Measurements from ENCODE around the gene RPS6KA3.
"Not testable (repeated sequence)": the region's sequence is repeated elsewhere in the genome, so short reads cannot be mapped to it uniquely, and the experiment has no call there.

RPS6KA3 gene

DNA sequence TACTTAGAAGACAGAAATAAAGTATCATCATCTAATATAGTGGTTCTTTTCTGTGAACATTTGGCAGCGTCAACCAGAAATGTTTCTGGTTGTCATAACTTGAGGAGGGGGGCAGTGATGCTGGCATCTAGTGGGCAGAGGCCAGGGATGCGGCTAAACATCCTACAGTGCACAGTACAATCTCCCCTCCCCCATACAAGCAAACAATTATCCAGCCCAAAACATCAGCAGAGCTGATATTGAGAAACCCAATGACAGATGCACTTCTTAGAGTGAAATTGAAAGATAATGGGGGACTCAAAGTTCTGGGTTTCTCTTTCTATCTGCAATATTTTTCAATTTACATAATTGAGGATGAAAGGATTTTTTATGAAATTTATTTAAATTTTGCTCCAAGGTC, 123.1 kb downstream of the RPS6KA3 start:
- Histone ChIP-seq H3K4me1 (ENCODE audit: insufficient read depth, low read length) (no peaks in the 10 kb centered on the region; the same call in 1 of the 2 replicates), H3K9me3 (ENCODE audit: insufficient read depth, low read depth, low read length) (no peaks in the 10 kb centered on the region), H3K36me3 (ENCODE audit: insufficient read depth, low read length) (peaks cover 20% of the 10 kb centered on the region), H3K4me3 (ENCODE audit: low read length) (no peak overlapping the region), H3K27me3 (ENCODE audit: insufficient read depth, low read length) (no peaks in the 10 kb centered on the region), H3K9ac (ENCODE audit: low read depth, low read length) (no peak overlapping the region), H3K27ac (ENCODE audit: low read depth, low read length) (no peak overlapping the region)
- WGBS: no CpG with 5 or more reads among the region's 2 CpGs

DNA sequence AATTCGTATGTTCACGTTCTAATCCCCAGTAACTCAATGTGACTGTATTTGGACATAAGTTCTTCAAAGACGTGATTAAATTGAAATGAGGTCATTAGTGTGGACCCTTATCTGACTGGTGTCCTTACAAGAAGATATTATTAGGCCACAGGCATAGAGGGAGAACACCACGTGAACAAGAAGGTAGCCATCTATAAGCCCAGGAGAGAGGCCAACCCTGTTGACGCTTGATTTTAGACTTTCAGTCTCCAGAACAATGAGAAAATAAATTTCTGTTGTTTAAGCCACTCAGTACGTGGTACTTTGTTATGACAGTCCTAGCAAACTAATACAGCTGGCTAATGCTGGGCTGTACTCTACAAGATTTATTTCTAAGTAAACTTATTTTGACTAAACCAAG, 123.6 kb downstream of the RPS6KA3 start:
- no peak overlapping the region for H3K9ac ChIP-seq (ENCODE audit: low read depth, low read length)
- H3K9me3 ChIP-seq (ENCODE audit: insufficient read depth, low read depth, low read length): no peaks in the 10 kb centered on the region
- no peaks in the 10 kb centered on the region for H3K27me3 ChIP-seq (ENCODE audit: insufficient read depth, low read length)
- no peak overlapping the region for H3K27ac ChIP-seq (ENCODE audit: low read depth, low read length)
- no peaks in the 10 kb centered on the region; the same call in 1 of the 2 replicates for H3K4me1 ChIP-seq (ENCODE audit: insufficient read depth, low read length)
- H3K36me3 ChIP-seq (ENCODE audit: insufficient read depth, low read length): peaks cover 24% of the 10 kb centered on the region
- no peak overlapping the region for H3K4me3 ChIP-seq (ENCODE audit: low read length)
- whole genome bisulfite sequencing: 94% methylated on average over 6 of the region's 6 CpGs

GRCh38 chrX:20141281-20142220, 125.2 kb downstream of the RPS6KA3 start, which contains the start of gene EIF1AX:
Gene EIF1AX (minus strand): TSS chrX:20141838. CDS start chrX:20141640, 198 bp downstream.
- under 1% methylated on average over 64 of the region's 82 CpGs for WGBS

GRCh38 chrX:20140420-20140819, 126.3 kb downstream of the RPS6KA3 start:
- Histone ChIP-seq H3K9me3 (ENCODE audit: insufficient read depth, low read depth, low read length) (no peaks in the 10 kb centered on the region), H3K27me3 (ENCODE audit: insufficient read depth, low read length) (no peaks in the 10 kb centered on the region), H3K36me3 (ENCODE audit: insufficient read depth, low read length) (peaks cover 47% of the 10 kb centered on the region), H3K4me3 (ENCODE audit: low read length) (peak overlapping the region; percentile 94), H3K27ac (ENCODE audit: low read depth, low read length) (no peak overlapping the region), H3K9ac (ENCODE audit: low read depth, low read length) (peak overlapping the region; percentile 95), H3K4me1 (ENCODE audit: insufficient read depth, low read length) (no peaks in the 10 kb centered on the region; the same call in 1 of the 2 replicates)
- 20% methylated on average over 1 of the region's 3 CpGs for WGBS

More at GRCh38 chrX:20141281-20142220, 125.2 kb downstream of the RPS6KA3 start, which contains the start of gene EIF1AX:
- Histone ChIP-seq H3K9ac (ENCODE audit: low read depth, low read length) (peak within 1 kb of the TSS; percentile 95), H3K4me3 (ENCODE audit: low read length) (peak within 1 kb of the TSS; percentile 94), H3K4me1 (ENCODE audit: insufficient read depth, low read length) (no peaks in the 10 kb centered on the region; the same call in 1 of the 2 replicates), H3K9me3 (ENCODE audit: insufficient read depth, low read depth, low read length) (no peaks in the 10 kb centered on the region), H3K36me3 (ENCODE audit: insufficient read depth, low read length) (peaks cover 36% of the 10 kb centered on the region), H3K27ac (ENCODE audit: low read depth, low read length) (peak within 1 kb of the TSS; percentile 76), H3K27me3 (ENCODE audit: insufficient read depth, low read length) (no peaks in the 10 kb centered on the region)

DNA sequence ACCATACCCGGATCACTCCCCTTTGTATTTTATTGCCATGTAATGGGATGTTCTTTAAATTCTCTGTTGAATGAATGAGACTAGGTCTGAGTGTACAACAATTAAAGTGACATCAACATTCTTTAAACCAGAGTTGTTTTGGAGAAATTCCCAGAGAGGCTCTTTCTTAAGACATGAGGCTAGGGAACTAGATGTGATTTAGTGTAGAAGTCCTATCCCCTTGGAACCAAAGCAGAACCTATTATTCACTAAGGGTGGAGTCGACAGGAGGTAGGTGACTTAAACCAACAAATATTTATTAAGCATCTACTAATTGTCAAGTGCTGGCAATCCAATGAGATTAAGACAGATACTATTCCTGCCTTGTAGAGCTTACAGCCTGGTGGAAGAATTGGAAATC, 126.7 kb downstream of the RPS6KA3 start:
- Histone ChIP-seq H3K27ac (ENCODE audit: low read depth, low read length) (no peak overlapping the region), H3K27me3 (ENCODE audit: insufficient read depth, low read length) (no peaks in the 10 kb centered on the region), H3K9me3 (ENCODE audit: insufficient read depth, low read depth, low read length) (no peaks in the 10 kb centered on the region), H3K9ac (ENCODE audit: low read depth, low read length) (no peak overlapping the region), H3K4me1 (ENCODE audit: insufficient read depth, low read length) (no peaks in the 10 kb centered on the region; the same call in 1 of the 2 replicates), H3K36me3 (ENCODE audit: insufficient read depth, low read length) (peaks cover 52% of the 10 kb centered on the region), H3K4me3 (ENCODE audit: low read length) (peak overlapping the region; percentile 94)
- no CpG with 5 or more reads among the region's 2 CpGs for WGBS

DNA sequence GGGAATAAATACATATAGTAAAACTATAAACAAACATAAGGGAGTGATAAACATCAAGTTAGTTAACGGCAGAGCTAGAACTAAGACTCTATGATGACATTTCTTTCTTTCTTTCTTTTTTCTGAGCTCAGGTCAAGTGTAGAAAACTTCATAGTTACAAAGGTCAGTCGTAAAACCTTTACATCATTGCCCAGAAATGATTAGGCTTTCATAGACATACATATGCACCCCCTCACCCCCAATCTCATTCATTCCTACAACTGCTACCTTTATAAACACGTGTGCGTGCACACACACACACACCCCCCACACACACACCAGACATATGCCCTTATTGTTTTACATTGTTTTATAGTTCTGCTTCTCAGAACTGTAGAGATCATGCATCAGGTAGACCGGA, 130.8 kb downstream of the RPS6KA3 start:
- Histone ChIP-seq H3K4me3 (ENCODE audit: low read length) (no peak overlapping the region), H3K36me3 (ENCODE audit: insufficient read depth, low read length) (peaks cover 89% of the 10 kb centered on the region)

GRCh38 chrX:20132666-20133065, 134.0 kb downstream of the RPS6KA3 start:
- 94% methylated on average over 1 of the region's 1 CpG for WGBS
- no peak overlapping the region for H3K4me3 ChIP-seq (ENCODE audit: low read length)
- H3K9me3 ChIP-seq (ENCODE audit: insufficient read depth, low read depth, low read length): no peaks in the 10 kb centered on the region
- no peak overlapping the region for H3K27ac ChIP-seq (ENCODE audit: low read depth, low read length)
- H3K36me3 ChIP-seq (ENCODE audit: insufficient read depth, low read length): peaks cover 88% of the 10 kb centered on the region
- H3K27me3 ChIP-seq (ENCODE audit: insufficient read depth, low read length): no peaks in the 10 kb centered on the region
- H3K9ac ChIP-seq (ENCODE audit: low read depth, low read length): no peak overlapping the region
- no peaks in the 10 kb centered on the region for H3K4me1 ChIP-seq (ENCODE audit: insufficient read depth, low read length)

More for the DNA sequence above, 130.8 kb downstream of the RPS6KA3 start:
- H3K9me3 ChIP-seq (ENCODE audit: insufficient read depth, low read depth, low read length): no peaks in the 10 kb centered on the region
- no peaks in the 10 kb centered on the region for H3K27me3 ChIP-seq (ENCODE audit: insufficient read depth, low read length)
- no peaks in the 10 kb centered on the region; the same call in 1 of the 2 replicates for H3K4me1 ChIP-seq (ENCODE audit: insufficient read depth, low read length)
- H3K27ac ChIP-seq (ENCODE audit: low read depth, low read length): no peak overlapping the region
- H3K9ac ChIP-seq (ENCODE audit: low read depth, low read length): no peak overlapping the region
- WGBS: 98% methylated on average over 4 of the region's 5 CpGs

DNA sequence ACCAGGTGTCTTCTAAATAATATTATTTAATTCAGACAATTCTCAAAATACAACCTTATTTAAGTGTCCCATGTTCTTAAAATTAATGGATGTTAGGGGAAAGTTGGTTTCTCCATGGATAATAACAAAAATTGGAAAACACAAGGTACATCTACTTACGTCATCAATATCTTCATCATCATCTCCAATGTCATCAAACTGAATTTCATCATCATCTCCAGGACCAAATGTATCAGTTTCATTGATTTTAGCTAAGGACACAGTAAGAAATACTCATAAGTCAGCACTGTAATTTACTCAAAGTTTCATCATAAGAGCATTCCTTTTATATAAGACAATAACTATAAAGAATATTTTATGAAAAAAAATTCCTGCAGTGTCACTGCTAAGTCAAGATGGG, 136.4 kb downstream of the RPS6KA3 start:
- Histone ChIP-seq H3K36me3 (ENCODE audit: insufficient read depth, low read length) (peaks cover 70% of the 10 kb centered on the region), H3K27ac (ENCODE audit: low read depth, low read length) (no peak overlapping the region)
- WGBS: 75% methylated on average over 1 of the region's 1 CpG

GRCh38 chrX:20129547-20129946, 137.2 kb downstream of the RPS6KA3 start:
- no peaks in the 10 kb centered on the region for H3K9me3 ChIP-seq (ENCODE audit: insufficient read depth, low read depth, low read length)
- no peaks in the 10 kb centered on the region for H3K27me3 ChIP-seq (ENCODE audit: insufficient read depth, low read length)
- no peak overlapping the region for H3K9ac ChIP-seq (ENCODE audit: low read depth, low read length)
- peaks cover 64% of the 10 kb centered on the region for H3K36me3 ChIP-seq (ENCODE audit: insufficient read depth, low read length)
- no peaks in the 10 kb centered on the region for H3K4me1 ChIP-seq (ENCODE audit: insufficient read depth, low read length)
- WGBS: 100% methylated on average over 1 of the region's 1 CpG
- no peak overlapping the region for H3K4me3 ChIP-seq (ENCODE audit: low read length)
- no peak overlapping the region for H3K27ac ChIP-seq (ENCODE audit: low read depth, low read length)

More for the DNA sequence above, 136.4 kb downstream of the RPS6KA3 start:
- H3K9ac ChIP-seq (ENCODE audit: low read depth, low read length): no peak overlapping the region
- no peak overlapping the region for H3K4me3 ChIP-seq (ENCODE audit: low read length)
- H3K4me1 ChIP-seq (ENCODE audit: insufficient read depth, low read length): no peaks in the 10 kb centered on the region
- no peaks in the 10 kb centered on the region for H3K9me3 ChIP-seq (ENCODE audit: insufficient read depth, low read depth, low read length)
- H3K27me3 ChIP-seq (ENCODE audit: insufficient read depth, low read length): no peaks in the 10 kb centered on the region

GRCh38 chrX:20128670-20129069, 138.0 kb downstream of the RPS6KA3 start:
- Histone ChIP-seq H3K36me3 (ENCODE audit: insufficient read depth, low read length) (peaks cover 59% of the 10 kb centered on the region), H3K27ac (ENCODE audit: low read depth, low read length) (no peak overlapping the region), H3K9me3 (ENCODE audit: insufficient read depth, low read depth, low read length) (no peaks in the 10 kb centered on the region), H3K4me1 (ENCODE audit: insufficient read depth, low read length) (no peaks in the 10 kb centered on the region), H3K27me3 (ENCODE audit: insufficient read depth, low read length) (no peaks in the 10 kb centered on the region), H3K4me3 (ENCODE audit: low read length) (no peak overlapping the region), H3K9ac (ENCODE audit: low read depth, low read length) (no peak overlapping the region)
- WGBS: 91% methylated on average over 3 of the region's 4 CpGs

- not testable (repeated sequence) for H3K27ac ChIP-seq (ENCODE audit: low read depth, low read length); H3K9ac ChIP-seq (ENCODE audit: low read depth, low read length); H3K9me3 ChIP-seq (ENCODE audit: insufficient read depth, low read depth, low read length); H3K27me3 ChIP-seq (ENCODE audit: insufficient read depth, low read length); H3K4me3 ChIP-seq (ENCODE audit: low read length); H3K4me1 ChIP-seq (ENCODE audit: insufficient read depth, low read length)
- no CpG with 5 or more reads among the region's 3 CpGs for WGBS
- peaks cover 47% of the 10 kb centered on the region for H3K36me3 ChIP-seq (ENCODE audit: insufficient read depth, low read length)
Measured at GRCh38 chrX:20127440-20127839, 139.3 kb downstream of the RPS6KA3 start.
